Measurements from ENCODE around the gene TMEM184A. TPM values are rescaled to one million over a fixed set of nuclear protein-coding genes. Genes with fewer than 3 reads are reported as not detected.

The TMEM184A gene
- total RNA-seq, 1 donor from 2014 or later: 9.0 TPM

DNA sequence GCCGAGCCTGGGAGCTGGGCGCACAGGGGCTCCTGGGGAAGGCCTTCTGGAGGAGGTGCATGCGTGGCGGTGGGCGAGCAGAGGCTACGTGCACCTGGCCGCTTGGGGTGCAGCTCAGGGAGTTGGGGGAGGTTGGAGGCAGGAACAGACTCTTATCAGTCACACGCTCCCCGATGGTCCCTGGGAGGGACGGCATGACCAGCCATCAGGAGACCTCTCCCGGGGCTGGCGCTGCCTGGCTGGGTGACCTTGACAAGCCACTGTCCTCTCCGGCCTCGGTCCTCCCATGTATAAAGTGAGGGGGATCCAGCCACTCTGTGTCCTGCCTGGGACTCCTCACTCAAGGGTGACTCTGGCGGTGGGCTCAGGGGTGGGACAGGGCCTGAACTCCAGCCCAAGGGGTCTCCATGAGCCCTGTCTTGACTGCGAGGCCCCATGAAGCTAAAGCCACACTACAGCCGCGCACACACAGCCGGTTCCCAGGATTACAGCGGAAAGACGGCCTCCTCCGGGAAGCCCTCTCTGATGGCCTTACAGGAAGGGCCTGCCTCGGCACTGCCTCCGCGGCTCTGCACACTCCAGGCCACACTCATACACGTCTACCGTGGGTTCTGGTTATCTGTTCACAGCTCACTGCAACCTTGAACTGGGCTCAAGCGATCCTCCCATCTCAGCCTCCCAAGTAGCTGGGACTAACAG is 2.3 kb downstream of the TMEM184A start:
- Histone ChIP-seq H3K27me3 (ENCODE audit: control insufficient read depth, insufficient read depth, low read length) (no peaks in the 10 kb centered on the region), H3K36me3 (ENCODE audit: control insufficient read depth, insufficient read depth, low read length) (peaks cover 7% of the 10 kb centered on the region), H3K4me3 (ENCODE audit: low read depth, low read length) (no peak overlapping the region)
- no peak for DNase-seq (ENCODE audit: low read depth)
- TF ChIP-seq, protein P1, sequence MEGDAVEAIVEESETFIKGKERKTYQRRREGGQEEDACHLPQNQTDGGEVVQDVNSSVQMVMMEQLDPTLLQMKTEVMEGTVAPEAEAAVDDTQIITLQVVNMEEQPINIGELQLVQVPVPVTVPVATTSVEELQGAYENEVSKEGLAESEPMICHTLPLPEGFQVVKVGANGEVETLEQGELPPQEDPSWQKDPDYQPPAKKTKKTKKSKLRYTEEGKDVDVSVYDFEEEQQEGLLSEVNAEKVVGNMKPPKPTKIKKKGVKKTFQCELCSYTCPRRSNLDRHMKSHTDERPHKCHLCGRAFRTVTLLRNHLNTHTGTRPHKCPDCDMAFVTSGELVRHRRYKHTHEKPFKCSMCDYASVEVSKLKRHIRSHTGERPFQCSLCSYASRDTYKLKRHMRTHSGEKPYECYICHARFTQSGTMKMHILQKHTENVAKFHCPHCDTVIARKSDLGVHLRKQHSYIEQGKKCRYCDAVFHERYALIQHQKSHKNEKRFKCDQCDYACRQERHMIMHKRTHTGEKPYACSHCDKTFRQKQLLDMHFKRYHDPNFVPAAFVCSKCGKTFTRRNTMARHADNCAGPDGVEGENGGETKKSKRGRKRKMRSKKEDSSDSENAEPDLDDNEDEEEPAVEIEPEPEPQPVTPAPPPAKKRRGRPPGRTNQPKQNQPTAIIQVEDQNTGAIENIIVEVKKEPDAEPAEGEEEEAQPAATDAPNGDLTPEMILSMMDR (IDR thresholded peaks at IDR 0.05; ENCODE audit: insufficient read depth, low read length, severe bottlenecking): no peak
- no peak for FAIRE-seq

DNA sequence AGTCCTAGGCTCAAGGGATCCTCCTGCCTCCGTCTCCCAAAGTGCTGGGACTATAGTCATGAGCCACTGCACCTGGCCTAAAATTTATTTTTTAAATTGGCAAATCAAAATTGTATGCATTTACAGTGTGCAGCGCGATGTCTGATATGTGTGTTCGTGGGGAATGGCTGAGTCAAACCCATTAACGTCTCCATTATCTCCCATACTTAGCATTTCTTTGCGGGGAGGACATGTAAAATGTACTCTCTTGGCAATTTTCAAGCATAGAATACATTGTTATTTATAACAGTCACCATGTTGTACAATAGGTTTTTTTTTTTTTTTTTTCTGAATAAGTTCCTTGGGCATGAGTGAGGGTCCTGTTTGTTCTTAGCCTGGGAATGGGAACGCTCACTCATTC is 3.8 kb downstream of the TMEM184A start:
- H3K4me3 ChIP-seq (ENCODE audit: low read depth, low read length): no peak overlapping the region
- DNase-seq (ENCODE audit: low read depth) (no peak), FAIRE-seq (no peak)
- H3K27me3 ChIP-seq (ENCODE audit: control insufficient read depth, insufficient read depth, low read length): no peaks in the 10 kb centered on the region
- peaks cover 7% of the 10 kb centered on the region for H3K36me3 ChIP-seq (ENCODE audit: control insufficient read depth, insufficient read depth, low read length)
- TF ChIP-seq, protein P1 (IDR thresholded peaks at IDR 0.05; ENCODE audit: insufficient read depth, low read length, severe bottlenecking): no peak

DNA sequence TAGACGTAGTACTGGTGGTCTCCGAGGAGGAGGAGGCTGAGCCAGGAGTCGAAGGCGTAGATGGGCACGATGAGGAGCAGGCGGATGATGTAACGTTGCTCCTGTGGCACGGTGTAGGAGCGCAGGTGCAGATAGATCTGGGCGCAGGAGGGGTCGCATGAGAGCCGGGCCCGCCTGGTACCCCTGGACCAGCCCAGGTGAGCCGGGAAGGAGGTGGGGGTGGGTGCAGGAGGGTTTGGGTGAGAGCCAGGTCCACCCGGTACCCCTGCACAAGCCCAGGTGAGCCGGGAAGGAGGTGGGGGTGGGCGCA is 5.2 kb downstream of the TMEM184A start:
- DNase-seq (ENCODE audit: low read depth): no peak
- Histone ChIP-seq H3K36me3 (ENCODE audit: control insufficient read depth, insufficient read depth, low read length) (peaks cover 8% of the 10 kb centered on the region), H3K4me3 (ENCODE audit: low read depth, low read length) (no peak overlapping the region), H3K27me3 (ENCODE audit: control insufficient read depth, insufficient read depth, low read length) (no peaks in the 10 kb centered on the region)
- TF ChIP-seq, protein P1 (IDR thresholded peaks at IDR 0.05; ENCODE audit: insufficient read depth, low read length, severe bottlenecking): no peak
- no peak for FAIRE-seq

DNA sequence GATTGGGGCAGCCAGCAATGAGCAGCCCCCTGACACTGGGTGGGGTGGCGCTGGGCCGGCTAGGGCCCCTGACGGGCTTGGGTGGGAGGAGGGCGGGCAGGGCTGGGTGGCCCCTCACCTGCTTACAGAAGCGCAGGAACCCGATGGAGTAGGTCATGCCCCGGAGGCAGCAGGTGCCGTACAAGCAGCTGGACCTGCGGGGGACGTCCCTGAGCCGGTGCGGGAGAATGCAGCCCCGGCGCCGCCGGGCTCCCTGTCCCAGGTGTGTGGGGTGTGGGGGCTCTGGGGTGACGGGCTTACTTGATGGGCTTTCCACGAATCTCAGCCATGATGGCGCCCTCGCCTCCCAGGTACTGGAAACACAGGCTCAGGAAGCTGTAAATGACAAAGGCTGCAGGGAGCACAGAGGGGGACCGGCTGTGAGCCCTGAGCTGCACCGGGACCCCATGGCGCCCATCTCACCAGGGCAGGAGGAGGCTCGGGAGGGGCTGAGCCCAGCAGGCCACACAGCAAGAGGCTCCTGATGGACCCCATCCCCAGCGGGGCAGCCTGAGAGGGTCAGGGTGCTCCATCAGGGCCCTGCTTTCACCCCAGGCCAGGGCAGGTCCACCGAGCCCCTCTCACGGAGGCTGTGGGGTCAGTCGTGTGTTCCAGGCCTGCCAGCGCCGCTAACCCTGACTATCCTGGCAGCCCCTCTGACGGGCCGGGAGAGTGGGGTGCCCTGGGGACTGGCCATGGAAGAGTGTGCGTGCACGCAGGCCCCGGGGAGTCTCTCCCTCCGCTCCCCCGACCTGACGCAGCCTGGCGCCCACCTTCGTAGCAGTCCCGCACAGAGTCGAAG is 5.8 kb downstream of the TMEM184A start:
- Histone ChIP-seq H3K27me3 (ENCODE audit: control insufficient read depth, insufficient read depth, low read length) (no peaks in the 10 kb centered on the region), H3K4me3 (ENCODE audit: low read depth, low read length) (no peak overlapping the region), H3K36me3 (ENCODE audit: control insufficient read depth, insufficient read depth, low read length) (peaks cover 8% of the 10 kb centered on the region)
- FAIRE-seq: no peak
- no peak for DNase-seq (ENCODE audit: low read depth)
- TF ChIP-seq, protein P1 (IDR thresholded peaks at IDR 0.05; ENCODE audit: insufficient read depth, low read length, severe bottlenecking): no peak

DNA sequence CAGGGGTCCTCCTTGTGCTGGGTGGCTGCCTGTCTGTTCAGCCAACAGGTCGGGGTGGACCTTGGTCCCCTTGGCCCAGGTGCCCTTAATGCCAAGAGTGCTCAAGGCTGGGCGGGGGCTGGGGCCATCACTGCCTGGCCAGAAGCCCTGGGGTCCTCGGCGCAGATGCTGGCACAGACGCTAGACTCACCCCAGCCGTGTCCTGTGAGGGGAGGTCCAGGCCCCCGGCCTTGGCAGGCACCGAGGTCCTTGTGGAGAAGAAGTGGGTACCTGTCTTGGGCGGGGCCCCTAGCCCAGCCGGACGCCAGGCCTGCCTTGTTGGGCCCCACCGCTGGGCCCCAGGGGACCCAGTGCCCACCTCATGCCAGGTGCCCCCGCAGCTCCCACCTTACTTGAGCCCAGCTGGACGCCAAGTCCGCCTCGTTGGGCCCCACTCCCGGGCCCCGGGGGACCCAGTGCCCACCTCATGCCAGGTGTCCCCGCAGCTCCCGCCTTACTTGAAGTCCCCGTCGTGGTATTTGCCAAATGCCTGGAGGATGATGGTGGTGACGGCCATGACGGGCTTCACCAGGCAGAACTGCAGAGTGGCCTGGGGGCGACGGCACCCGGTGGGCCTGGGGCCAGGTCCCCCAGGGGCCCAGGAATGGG is 6.5 kb downstream of the TMEM184A start:
- H3K36me3 ChIP-seq (ENCODE audit: control insufficient read depth, insufficient read depth, low read length): peaks cover 6% of the 10 kb centered on the region
- DNase-seq (ENCODE audit: low read depth) (no peak), FAIRE-seq (no peak)
- no peak overlapping the region for H3K4me3 ChIP-seq (ENCODE audit: low read depth, low read length)
- TF ChIP-seq, protein P1 (IDR thresholded peaks at IDR 0.05; ENCODE audit: insufficient read depth, low read length, severe bottlenecking): no peak
- H3K27me3 ChIP-seq (ENCODE audit: control insufficient read depth, insufficient read depth, low read length): no peaks in the 10 kb centered on the region

All from bronchial epithelial cell (primary cell).